HL-60 (cell line): ENCODE results near the gene FGGY.

Source experiments
- DNase-seq, 2 experiments: peaks; one replicate each; pipeline ENCODE4 v3.0.0-alpha.2; 2010 to 2020; ENCODE audit warnings: low read depth in 1 of 2, low spot score in 1 of 2
- H3K27ac ChIP-seq: fragments of 250-450 bp; sonication (Bioruptor Pico); replicated peaks from 2 replicates; pipeline ENCODE4 v1.5.1; 2020; ENCODE audit warnings: mild to moderate bottlenecking, moderate library complexity
- H3K27me3 ChIP-seq: fragments of 250-450 bp; sonication (Bioruptor Pico); 2 replicates; pipeline ENCODE4 v1.5.1; 2021; ENCODE audit warnings: mild to moderate bottlenecking, moderate library complexity; ENCODE audit not compliant: insufficient read depth, poor library complexity, severe bottlenecking
- H3K4me3 ChIP-seq: replicated peaks from 2 replicates; pipeline ENCODE4 v1.5.1; 2011; ENCODE audit warnings: mild to moderate bottlenecking, control low read depth, low read length; ENCODE audit not compliant: insufficient read depth
- GABPA ChIP-seq: IDR thresholded peaks from 2 replicates; pipeline ENCODE4 v1.6.1; 2012; ENCODE audit warnings: low read depth
- POLR2AphosphoS5 ChIP-seq: IDR thresholded peaks from 2 replicates; pipeline ENCODE4 v1.6.1; 2012; ENCODE audit warnings: low read depth
- SPI1 ChIP-seq: IDR thresholded peaks from 2 replicates; pipeline ENCODE4 v1.6.1; 2012; ENCODE audit warnings: low read depth, mild to moderate bottlenecking, borderline replicate concordance
- TF ChIP-seq, protein P1 (sequence below): IDR thresholded peaks from one replicate; pipeline ENCODE4 v1.5.1; 2011; ENCODE audit warnings: low read length, control low read depth, inconsistent platforms; ENCODE audit not compliant: insufficient read depth
- TF ChIP-seq, protein P2 (sequence below): IDR thresholded peaks from 2 replicates; pipeline ENCODE4 v1.6.1; 2012; ENCODE audit warnings: low read depth; ENCODE audit not compliant: insufficient replicate concordance

Gene FGGY

DNA sequence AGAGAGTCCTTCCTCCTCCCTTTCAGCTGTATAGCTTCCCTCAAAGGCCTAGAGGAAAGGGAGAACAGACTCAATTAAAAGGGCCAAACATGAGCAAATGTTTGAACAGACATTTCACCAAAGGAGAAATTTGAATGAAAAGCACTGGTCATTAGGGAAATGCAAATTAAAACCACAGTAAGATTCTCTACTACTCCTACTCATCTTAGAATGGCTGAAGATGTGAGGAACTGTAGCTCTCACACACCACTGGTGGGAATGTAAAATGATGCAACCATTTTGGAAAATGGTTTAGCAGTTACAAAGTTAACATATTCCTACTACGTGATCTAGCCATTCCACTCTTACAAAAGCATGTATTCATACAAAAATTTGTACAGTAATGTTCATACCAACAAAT is 264.9 kb downstream of the FGGY start:
- no peaks in the 10 kb centered on the region for H3K27me3 ChIP-seq
- TF ChIP-seq GABPA: no peak
- TF ChIP-seq, protein P1, sequence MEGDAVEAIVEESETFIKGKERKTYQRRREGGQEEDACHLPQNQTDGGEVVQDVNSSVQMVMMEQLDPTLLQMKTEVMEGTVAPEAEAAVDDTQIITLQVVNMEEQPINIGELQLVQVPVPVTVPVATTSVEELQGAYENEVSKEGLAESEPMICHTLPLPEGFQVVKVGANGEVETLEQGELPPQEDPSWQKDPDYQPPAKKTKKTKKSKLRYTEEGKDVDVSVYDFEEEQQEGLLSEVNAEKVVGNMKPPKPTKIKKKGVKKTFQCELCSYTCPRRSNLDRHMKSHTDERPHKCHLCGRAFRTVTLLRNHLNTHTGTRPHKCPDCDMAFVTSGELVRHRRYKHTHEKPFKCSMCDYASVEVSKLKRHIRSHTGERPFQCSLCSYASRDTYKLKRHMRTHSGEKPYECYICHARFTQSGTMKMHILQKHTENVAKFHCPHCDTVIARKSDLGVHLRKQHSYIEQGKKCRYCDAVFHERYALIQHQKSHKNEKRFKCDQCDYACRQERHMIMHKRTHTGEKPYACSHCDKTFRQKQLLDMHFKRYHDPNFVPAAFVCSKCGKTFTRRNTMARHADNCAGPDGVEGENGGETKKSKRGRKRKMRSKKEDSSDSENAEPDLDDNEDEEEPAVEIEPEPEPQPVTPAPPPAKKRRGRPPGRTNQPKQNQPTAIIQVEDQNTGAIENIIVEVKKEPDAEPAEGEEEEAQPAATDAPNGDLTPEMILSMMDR: no peak
- TF ChIP-seq, protein P2, sequence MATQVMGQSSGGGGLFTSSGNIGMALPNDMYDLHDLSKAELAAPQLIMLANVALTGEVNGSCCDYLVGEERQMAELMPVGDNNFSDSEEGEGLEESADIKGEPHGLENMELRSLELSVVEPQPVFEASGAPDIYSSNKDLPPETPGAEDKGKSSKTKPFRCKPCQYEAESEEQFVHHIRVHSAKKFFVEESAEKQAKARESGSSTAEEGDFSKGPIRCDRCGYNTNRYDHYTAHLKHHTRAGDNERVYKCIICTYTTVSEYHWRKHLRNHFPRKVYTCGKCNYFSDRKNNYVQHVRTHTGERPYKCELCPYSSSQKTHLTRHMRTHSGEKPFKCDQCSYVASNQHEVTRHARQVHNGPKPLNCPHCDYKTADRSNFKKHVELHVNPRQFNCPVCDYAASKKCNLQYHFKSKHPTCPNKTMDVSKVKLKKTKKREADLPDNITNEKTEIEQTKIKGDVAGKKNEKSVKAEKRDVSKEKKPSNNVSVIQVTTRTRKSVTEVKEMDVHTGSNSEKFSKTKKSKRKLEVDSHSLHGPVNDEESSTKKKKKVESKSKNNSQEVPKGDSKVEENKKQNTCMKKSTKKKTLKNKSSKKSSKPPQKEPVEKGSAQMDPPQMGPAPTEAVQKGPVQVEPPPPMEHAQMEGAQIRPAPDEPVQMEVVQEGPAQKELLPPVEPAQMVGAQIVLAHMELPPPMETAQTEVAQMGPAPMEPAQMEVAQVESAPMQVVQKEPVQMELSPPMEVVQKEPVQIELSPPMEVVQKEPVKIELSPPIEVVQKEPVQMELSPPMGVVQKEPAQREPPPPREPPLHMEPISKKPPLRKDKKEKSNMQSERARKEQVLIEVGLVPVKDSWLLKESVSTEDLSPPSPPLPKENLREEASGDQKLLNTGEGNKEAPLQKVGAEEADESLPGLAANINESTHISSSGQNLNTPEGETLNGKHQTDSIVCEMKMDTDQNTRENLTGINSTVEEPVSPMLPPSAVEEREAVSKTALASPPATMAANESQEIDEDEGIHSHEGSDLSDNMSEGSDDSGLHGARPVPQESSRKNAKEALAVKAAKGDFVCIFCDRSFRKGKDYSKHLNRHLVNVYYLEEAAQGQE: no peak
- TF ChIP-seq POLR2AphosphoS5: no peak
- no peak for TF ChIP-seq SPI1
- DNase-seq: no peak
- no peak overlapping the region for H3K4me3 ChIP-seq
- no peak overlapping the region for H3K27ac ChIP-seq

- H3K27me3 ChIP-seq: no peaks in the 10 kb centered on the region
- DNase-seq: no peak
- TF ChIP-seq, protein P2: no peak
- no peak for TF ChIP-seq SPI1
- TF ChIP-seq GABPA: no peak
- TF ChIP-seq, protein P1: no peak
- TF ChIP-seq POLR2AphosphoS5: no peak
- H3K27ac ChIP-seq: no peak overlapping the region
- no peak overlapping the region for H3K4me3 ChIP-seq
These were observed 267.4 kb downstream of the FGGY start for GRCh38 chr1:59564192-59564891.

DNA sequence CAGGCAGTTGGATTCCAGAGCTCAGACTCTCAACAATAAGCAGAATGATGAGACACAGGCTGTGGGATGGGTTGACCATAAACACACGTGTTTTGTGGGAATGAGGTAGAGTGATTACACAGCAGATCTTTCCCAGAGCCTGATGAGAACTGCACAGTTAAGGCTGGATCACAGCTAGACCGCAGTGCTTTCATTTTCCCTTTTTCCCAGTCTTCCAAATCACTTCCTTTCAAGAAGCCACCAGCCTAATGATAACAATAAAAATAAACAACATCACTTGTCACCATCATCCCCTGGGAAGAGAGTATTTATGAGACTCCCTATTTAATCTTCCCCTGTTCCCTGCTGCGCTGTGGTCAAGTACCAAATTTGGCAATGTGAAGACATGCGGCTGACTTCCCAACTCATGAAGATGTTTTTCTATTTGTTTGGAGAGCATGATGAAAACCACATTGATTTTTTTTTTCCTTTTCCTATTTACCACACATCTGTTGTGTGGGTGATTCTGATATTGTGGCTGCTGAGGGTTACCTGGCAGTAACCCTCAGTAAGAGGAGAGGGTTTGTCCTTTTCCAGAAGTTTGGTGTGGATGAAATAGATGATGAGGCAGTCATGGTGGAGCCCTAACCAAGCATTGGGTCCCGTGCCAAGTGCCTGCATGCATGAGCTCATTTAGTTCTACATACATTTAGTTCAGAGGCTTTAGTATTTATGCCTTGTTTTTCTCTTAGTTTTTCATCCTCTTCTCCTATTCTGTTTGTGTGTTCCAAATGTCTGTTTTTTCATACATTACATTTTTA is 268.9 kb downstream of the FGGY start:
- no peaks in the 10 kb centered on the region for H3K27me3 ChIP-seq
- no peak overlapping the region for H3K4me3 ChIP-seq
- no peak for DNase-seq
- no peak overlapping the region for H3K27ac ChIP-seq
- TF ChIP-seq, protein P1: no peak
- TF ChIP-seq GABPA: no peak
- TF ChIP-seq POLR2AphosphoS5: no peak
- no peak for TF ChIP-seq SPI1
- TF ChIP-seq, protein P2: no peak
